GM18499 (cell line): ENCODE measurements around the gene ZNF831.

Experiments used
- ATAC-seq: cut with Tn5 transposase; IDR thresholded peaks from one replicate; pipeline ENCODE4 v1.9.1; 2021; ENCODE audit warnings: moderate number of reproducible peaks; ENCODE audit not compliant: insufficient read depth, unreplicated experiment

ZNF831 gene

GRCh38 chr20:59139998-59140397, 23.6 kb upstream of the ZNF831 start:
- no peak for ATAC-seq

GRCh38 chr20:59141818-59142581, 21.6 kb upstream of the ZNF831 start:
- ATAC-seq: no peak

DNA sequence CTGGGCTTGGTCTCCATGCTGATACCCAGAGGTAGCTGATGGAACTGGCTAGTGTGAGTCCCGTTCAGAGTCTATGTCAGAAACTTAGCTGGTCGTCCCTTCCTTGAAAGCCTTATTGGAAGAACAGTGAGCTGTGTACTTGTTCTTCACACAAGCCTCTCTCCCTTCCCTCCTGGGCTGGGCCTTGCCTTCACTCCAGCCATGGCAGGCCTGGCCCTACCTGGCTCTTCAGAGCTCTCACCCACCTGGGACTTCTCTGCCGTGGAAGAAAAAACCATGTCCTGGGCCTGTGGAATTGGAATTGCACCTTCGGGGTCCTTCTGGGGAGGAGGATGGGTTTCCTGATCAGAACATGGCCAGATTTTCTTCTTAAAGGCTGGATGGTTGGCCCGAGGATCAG, 20.3 kb upstream of the ZNF831 start:
- no peak for ATAC-seq

GRCh38 chr20:59144179-59144830, 19.3 kb upstream of the ZNF831 start:
- no peak for ATAC-seq

- ATAC-seq: no peak
Observed at GRCh38 chr20:59144831-59145196, 18.8 kb upstream of the ZNF831 start.

- no peak for ATAC-seq
Observed at GRCh38 chr20:59145247-59145923, 18.2 kb upstream of the ZNF831 start.

DNA sequence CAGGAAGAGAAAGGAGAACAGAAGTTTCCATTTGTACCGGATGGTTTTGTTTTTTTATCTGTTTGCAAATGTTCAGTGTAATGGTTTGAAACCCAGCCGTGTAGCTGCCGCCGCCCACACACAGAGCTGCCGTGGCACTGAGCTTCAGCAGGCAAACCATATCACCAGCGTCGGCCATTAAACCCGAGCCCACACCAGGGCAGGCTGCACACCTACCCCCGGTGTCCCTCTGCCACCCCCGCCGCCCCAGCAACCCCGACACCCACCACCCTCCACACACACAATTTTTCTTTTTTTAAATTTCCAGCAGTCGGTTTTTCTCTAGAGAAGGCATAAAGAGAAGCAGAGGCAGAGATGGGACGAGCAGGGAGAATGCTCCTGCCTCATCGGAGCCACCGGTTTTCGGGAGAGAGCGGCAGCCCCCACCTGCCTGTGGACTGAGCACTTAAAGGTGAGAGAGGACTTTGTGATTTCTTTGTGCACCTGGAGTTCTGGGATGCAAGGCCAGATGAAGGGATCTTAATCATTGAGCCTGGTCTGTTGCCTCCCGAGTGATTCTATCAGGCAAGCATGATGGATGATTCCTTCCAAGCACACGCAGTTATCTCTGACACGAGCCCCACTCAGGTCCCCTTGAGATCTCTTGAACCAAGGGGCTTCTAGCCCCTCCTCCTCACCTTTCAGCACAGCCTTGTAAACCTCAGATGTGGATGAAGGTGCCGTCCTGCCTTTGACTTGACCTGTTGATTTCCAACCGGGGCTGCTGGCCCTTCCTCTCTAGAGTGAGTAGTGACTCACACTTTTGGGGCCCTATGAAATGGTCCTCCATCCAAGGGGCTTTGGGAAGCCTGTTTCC, 17.5 kb upstream of the ZNF831 start:
- ATAC-seq: no peak

DNA sequence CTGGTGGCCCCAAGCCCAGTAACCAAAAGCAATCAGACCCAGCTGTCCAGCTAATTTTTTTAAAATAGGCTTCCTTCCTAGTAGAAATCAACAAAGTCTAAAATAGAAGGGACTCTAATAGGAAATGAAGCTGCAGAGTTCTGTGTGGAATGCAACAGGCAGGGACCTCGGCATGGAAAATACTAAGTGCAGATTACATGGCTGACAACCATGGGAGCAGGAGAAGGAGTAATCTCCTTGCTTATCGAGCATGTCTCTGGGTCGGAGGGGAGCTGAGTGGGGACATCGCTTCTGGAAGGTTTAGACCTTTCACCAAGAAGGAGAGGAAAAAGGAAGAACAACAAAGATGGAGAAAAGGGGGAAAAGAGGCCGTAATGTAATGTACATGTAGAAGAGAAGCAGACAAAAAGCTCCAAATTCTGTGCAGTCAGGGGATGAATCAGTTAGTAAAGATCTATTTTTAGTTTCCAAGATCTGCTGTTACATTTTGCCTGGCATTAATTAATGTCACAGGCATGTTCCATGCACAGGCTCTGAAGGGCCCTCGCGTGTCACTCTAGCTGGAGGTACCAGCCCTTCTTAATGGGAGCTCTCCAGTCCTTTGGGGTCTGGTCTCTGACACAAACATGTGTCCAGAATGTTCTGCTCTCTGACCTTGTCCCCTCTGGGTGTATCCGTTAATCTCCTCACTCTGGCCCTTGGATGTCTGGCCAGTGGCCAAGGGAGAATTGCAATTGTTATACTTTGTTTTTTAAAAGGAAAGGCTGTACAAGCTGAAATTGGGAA, 16.6 kb upstream of the ZNF831 start:
- ATAC-seq: no peak

DNA sequence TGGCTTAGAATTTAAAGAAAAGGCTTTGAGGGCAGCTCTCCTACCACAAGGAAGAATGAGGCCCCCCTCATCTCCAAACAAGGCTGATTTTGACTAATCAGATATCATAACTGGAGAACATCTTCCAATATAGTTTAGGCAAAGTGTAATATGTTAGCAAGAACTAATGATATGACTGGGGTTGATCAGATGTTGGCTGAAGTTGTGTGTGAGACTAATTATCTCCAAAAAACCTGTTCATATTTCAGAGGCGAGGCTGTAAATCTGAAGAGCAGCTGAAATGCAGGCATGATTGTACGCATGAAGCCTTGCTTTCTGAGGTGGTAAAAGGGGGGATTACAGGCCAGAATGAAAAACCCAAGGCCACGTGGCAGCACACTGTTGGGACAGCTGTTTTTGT, 16.0 kb upstream of the ZNF831 start:
- no peak for ATAC-seq

- ATAC-seq: no peak
Observed at GRCh38 chr20:59148701-59149493, 14.7 kb upstream of the ZNF831 start.

GRCh38 chr20:59149678-59150504, 13.7 kb upstream of the ZNF831 start:
- peak; percentile 78 for ATAC-seq

DNA sequence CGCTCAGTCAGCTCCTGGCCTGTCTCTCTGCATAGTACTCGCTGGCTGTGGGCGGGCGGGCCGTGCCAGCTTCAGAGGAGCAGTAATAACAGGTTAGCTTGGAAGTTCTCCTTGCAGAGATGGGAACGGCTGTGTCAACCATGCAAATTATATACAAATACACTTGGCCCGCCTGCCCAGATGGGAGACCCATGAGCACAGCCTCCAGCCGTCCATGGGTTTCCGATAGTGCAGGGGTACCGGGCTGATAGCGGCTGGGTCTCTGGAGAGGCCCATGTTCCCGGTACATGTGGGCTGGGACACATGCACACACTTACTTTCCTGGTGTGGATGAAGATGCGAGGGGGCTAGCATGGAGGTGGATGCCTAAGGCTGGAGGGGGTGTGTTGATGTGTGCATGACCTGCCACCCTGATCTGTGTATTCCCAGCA, 12.8 kb upstream of the ZNF831 start:
- no peak for ATAC-seq

DNA sequence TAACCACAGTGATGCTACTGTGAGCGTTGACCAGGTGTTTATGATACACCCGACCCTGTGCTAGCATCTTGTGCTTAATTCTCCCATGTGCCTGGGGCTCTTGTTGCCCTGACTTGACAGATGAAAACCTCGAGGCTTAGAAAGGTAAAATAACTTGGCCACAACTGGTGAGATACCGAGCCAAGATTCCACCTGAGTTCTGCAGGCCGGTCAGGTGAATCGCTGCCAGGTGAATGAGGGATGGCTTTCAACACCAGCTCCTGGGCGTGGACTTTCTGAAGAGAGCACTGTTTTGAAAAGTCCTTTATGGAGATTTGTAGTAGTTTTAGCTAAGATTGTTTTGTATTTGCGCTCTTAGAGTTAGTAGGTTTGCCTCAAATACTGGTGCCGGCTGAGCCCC, 12.2 kb upstream of the ZNF831 start:
- ATAC-seq: no peak

DNA sequence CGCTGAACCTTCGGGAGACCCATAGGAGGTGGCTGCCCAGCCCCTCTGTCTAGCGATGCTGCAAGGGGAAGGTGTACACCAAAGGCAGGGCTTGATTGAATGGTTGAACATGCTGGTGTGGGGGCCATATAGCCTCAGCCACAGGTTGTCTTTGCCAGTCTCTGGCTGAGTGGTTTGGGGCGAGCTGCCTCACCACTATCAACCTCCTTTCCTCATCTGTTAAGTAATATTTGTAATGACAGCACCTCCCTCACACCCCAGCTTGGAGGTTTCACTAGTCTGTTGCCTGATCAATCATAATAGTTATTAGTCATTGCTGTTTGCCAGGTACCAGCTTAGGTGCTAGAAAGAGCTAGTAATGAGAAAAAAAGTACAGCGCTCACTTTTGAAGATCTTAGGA, 11.8 kb upstream of the ZNF831 start:
- ATAC-seq: no peak

DNA sequence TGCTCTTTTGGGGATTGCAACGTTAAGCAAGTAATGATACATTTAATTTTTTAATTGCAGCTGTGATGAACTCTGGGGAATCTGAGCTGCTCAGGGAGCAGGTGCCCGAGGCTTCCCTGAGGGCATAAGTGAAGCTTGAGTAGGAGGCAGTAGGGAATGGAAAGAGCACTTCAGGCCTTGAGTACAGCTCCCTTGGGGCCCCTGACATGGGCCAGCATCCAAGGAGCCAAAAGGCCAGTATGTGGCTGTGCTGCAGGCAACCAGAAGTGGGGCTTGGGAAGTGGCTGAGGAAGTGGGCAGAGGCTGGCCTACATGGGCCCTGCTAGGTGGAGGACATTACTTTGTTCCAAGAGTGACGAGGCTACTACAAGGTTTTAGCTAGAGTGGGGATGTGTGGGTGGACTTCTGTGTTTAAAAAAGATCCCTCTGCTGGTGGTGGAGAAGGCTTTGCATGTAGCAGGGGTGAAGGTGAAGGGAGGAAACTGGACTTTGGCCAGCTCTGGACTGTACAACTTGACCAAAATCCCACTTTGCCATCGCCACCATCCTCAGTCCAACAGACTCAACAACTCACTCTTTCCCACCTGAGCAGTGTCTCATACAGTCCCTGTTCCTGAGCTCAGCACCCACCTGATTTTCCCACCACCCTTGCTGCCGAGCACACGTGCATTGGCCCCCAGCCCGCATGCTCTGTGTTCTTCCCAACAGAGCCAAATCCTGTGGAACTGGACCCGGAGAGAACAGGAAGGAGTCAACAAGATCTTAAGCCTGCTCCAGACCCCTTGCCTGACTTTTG, 10.9 kb upstream of the ZNF831 start:
- no peak for ATAC-seq

- no peak for ATAC-seq
Observed at GRCh38 chr20:59153355-59153681, 10.3 kb upstream of the ZNF831 start.

GRCh38 chr20:59153832-59154231, 9.8 kb upstream of the ZNF831 start:
- ATAC-seq: no peak
